ENCODE data around the gene TAS1R1.

Gene TAS1R1

DNA sequence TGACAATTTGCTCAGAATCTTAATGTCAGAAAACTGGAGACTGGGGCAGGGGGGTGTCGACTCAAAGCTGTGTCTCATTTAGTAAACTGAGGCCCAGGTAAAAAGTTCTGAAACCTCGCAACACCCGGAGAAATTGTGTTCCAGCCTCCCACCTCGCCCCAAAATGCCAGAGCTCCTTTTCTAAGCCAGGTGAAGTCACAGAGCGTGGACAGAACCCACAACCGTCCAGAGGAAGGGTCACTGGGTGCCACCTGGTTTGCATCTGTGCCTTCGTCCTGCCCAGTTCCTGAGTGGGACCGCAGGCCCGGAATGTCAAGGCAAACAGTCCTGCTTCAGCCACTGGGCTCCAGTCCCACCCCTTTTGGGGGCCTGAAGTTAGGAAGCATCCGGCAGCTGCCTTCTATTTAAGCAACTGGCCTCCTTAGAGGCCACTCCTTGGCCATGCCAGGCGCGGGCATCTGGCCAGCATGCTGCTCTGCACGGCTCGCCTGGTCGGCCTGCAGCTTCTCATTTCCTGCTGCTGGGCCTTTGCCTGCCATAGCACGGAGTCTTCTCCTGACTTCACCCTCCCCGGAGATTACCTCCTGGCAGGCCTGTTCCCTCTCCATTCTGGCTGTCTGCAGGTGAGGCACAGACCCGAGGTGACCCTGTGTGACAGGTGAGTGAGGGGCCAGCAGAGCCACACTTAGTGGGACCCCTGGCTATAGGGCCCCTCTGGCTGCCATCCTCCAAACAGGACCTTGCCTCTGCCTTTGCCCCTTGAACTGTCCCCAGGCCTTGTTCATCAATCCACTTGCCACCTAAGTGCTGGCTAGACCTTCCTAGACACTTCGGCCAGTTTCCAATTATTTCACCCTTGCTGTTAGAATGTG lies at the start of gene TAS1R1:
Gene TAS1R1 (plus strand): TSS at position 401 of the 872 bp plus-strand sequence. CDS start 67 bp downstream, at position 468.
- peak; percentile 77 for DNase-seq (ENCODE audit: low read depth)
- TF ChIP-seq, protein P1, sequence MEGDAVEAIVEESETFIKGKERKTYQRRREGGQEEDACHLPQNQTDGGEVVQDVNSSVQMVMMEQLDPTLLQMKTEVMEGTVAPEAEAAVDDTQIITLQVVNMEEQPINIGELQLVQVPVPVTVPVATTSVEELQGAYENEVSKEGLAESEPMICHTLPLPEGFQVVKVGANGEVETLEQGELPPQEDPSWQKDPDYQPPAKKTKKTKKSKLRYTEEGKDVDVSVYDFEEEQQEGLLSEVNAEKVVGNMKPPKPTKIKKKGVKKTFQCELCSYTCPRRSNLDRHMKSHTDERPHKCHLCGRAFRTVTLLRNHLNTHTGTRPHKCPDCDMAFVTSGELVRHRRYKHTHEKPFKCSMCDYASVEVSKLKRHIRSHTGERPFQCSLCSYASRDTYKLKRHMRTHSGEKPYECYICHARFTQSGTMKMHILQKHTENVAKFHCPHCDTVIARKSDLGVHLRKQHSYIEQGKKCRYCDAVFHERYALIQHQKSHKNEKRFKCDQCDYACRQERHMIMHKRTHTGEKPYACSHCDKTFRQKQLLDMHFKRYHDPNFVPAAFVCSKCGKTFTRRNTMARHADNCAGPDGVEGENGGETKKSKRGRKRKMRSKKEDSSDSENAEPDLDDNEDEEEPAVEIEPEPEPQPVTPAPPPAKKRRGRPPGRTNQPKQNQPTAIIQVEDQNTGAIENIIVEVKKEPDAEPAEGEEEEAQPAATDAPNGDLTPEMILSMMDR (conservative IDR thresholded peaks at IDR 0.05; ENCODE audit: low read length): no peak
- H3K4me3 ChIP-seq (ENCODE audit: low read length): peak within 1 kb of the TSS; percentile 93

DNA sequence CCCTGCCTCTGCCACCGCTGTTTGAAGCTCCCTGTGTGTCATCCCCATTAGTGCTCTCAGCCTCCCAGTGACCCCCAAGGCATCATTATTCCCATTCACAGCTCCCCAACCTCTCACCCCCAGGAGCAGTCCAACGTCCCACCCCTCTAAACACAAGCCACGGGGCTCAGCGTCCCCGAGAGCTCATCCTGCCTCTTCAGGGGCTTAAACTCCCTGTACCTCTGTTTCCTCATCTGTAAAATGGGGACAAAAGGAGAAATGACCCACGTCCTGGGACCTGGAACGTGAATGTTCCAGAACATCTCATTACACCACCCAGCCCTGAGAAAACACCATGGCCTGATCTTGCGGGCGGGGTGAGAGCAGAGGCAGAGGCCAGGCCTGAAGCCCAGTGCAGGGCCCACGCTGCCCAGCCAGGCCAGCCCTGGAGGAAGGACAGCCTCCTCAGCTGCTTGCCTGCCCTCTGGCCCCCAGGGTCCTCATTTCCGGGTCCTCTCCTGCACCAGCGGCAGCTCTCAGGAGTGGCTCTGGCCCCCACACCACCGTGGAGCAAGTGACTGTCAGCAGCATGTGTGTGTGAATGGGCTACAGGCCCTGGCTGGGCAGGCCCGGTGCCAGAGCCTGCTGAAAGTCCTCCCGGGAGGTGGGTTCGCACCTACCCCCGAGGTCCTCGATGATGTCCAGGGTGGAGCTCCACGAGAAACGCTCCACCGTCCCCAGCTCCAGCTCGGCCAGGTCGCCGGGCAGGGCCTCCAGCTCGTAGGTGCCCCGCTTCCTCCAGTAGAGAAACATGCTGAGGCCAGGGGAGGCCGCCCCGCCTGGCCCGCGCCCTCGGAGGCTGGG lies 49.5 kb upstream of the TAS1R1 start:
- TF ChIP-seq, protein P1 (conservative IDR thresholded peaks at IDR 0.05; ENCODE audit: low read length): no peak
- DNase-seq (ENCODE audit: low read depth): no peak
- H3K4me3 ChIP-seq (ENCODE audit: low read length): no peak overlapping the region

DNA sequence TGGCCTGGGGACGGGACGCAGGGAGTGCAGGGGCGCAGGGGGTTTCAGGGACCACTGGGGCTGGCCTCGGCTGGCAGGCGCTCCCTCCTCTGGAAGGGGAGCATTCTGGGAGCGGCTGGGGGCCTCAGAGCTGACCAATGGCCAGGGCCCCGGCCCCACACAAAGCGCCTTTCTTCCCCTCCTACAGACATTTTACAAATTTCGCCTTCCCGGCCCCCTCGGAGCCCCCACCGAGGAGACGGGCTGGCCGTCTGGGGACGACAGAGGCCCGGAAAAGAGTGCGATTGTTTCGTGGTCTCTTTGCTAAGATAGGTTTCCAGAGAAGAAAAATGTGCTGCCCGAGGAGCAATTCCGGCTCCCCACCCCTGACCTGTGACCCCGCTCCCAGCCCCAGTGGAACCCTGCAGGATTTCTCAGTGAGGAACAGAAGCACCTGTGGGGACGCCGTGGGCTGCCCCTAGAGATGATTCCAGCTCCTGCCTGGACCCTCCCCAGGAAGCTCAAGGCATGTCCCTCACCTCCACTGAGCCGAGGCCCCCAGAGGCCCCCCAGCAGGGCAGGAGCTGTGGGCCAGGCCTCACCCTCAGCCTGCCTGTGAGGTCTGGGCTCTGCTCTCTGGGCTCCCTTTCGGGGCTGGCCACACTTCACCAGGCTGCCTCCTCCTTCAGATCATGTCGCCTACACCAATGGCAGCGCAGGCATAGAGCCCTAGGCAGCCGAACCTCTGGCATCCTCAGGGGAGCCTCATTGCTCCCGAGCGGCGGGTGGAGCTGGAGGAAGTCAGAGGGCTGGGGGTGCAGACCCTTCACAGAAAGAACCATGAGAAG lies 48.7 kb upstream of the TAS1R1 start:
- no peak for DNase-seq (ENCODE audit: low read depth)
- TF ChIP-seq, protein P1 (conservative IDR thresholded peaks at IDR 0.05; ENCODE audit: low read length): no peak
- no peak overlapping the region for H3K4me3 ChIP-seq (ENCODE audit: low read length)

DNA sequence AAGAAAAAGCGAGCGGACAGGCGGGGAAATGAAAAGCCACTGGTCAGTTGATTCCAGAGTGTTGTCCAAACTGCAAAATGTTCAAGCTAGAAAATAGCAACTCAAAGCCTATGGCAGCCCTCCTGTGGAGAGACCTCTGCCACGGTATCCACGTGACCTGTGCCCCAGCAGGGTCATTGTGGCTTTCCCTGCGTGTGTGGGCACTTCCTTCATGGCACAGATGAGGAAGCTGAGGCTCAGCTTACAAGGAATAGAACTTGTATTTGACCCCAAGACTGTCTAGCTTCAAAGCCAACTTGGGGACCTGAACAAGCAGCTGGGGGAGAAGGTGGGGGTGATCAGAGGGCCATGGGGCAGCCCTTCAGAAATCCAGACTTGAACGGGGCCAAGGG lies 48.1 kb upstream of the TAS1R1 start:
- no peak for DNase-seq (ENCODE audit: low read depth)
- H3K4me3 ChIP-seq (ENCODE audit: low read length): no peak overlapping the region
- TF ChIP-seq, protein P1 (conservative IDR thresholded peaks at IDR 0.05; ENCODE audit: low read length): no peak

DNA sequence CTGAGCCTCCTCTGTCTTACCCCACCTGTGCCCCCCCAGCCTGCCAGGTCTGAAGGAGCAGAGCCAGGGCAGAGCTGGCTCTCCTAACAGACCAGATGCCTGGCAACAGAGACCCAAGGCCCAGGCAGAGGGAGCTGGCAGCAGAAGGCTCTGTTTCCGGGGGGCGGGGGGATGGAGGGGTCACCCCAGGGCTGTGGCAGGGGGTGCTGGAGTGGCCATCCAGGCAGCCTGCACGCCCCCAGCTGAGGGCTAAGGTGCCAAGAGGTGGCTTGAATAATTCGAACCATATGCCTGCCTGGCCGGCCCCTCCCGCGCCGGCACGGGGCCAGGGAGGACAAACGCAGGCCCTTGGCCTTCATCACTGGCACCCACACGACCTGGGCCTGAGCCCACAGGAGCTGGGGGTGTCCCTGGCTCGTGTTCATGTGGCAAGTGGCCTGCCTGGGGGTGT lies 47.6 kb upstream of the TAS1R1 start:
- no peak for DNase-seq (ENCODE audit: low read depth)
- TF ChIP-seq, protein P1 (conservative IDR thresholded peaks at IDR 0.05; ENCODE audit: low read length): no peak
- no peak overlapping the region for H3K4me3 ChIP-seq (ENCODE audit: low read length)

DNA sequence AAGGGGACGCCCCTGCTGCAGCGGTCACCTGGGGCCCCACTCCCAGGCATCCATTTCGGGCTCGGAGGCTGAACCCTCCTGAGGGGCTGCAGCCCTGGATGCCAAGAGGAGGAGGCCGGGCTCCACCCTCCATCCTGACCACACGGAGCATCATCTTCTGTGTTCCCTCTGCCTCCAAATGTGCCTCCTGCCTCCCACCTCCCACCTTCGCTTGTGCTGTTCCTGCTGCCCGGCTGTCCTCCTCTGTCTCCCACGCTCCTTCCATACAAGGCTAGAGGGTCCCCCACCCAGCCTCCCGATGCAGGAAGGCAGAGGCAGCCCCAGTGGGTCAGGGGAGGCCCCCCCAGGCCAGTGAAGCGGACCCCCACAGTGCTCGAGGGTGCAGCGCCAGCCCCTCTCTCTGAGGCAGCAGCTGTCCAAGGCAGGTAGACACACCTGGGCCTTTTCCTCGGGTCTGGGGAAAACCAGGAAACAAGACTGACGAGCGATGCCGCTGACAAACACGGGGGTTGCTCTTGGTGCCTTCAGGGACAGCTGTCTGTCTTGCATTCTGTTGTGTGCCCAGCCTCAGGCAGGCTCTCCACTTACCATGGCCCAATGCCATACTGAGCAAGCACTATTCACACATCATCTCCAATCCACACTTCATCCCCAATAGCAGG lies 46.8 kb upstream of the TAS1R1 start:
- TF ChIP-seq, protein P1 (conservative IDR thresholded peaks at IDR 0.05; ENCODE audit: low read length): no peak
- H3K4me3 ChIP-seq (ENCODE audit: low read length): no peak overlapping the region
- DNase-seq (ENCODE audit: low read depth): no peak
